ENCODE measurements around the gene SPRN.
A peak's percentile ranks its signal among the peaks of the same experiment; 100 is the strongest.

Gene SPRN

GRCh38 chr10:133379152-133379800 lies 45.1 kb downstream of the SPRN start, which contains the start of gene PAOX (continued):
- no peak for TF ChIP-seq CSRNP3 (CRISPR knock-in tag; IDR thresholded peaks at IDR 0.05)

- TF ChIP-seq TCF4 (CRISPR knock-in tag; IDR thresholded peaks at IDR 0.05; ENCODE audit: borderline replicate concordance) (no peak), SNAI2 (CRISPR knock-in tag; IDR thresholded peaks at IDR 0.05) (no peak), TSHZ2 (CRISPR knock-in tag; IDR thresholded peaks at IDR 0.05) (no peak), ZFP3 (CRISPR knock-in tag; IDR thresholded peaks at IDR 0.05) (no peak), POU6F1 (CRISPR knock-in tag; IDR thresholded peaks at IDR 0.05; ENCODE audit: borderline replicate concordance, low read depth) (no peak), OSR1 (CRISPR knock-in tag; IDR thresholded peaks at IDR 0.05) (no peak), ISL1 (CRISPR knock-in tag; IDR thresholded peaks at IDR 0.05) (no peak), ZNF8 (CRISPR knock-in tag; IDR thresholded peaks at IDR 0.05) (no peak)
Measured at GRCh38 chr10:133378251-133379096, 46.0 kb downstream of the SPRN start.

GRCh38 chr10:133377818-133378250 lies 46.6 kb downstream of the SPRN start:
- no peak for ATAC-seq
- no peak for TF ChIP-seq SNAI2 (CRISPR knock-in tag; IDR thresholded peaks at IDR 0.05)

More at GRCh38 chr10:133378251-133379096, 46.0 kb downstream of the SPRN start:
- ATAC-seq, result peak; percentile 78

- no peak for TF ChIP-seq ZC3H10 (CRISPR knock-in tag; IDR thresholded peaks at IDR 0.05)
- TF ChIP-seq ZNF565 (CRISPR knock-in tag; conservative IDR thresholded peaks at IDR 0.05; ENCODE audit: low read depth), result no peak
- TF ChIP-seq POU6F1 (CRISPR knock-in tag; IDR thresholded peaks at IDR 0.05; ENCODE audit: borderline replicate concordance, low read depth), result no peak
- TF ChIP-seq ZFP3 (CRISPR knock-in tag; IDR thresholded peaks at IDR 0.05), result no peak
- TF ChIP-seq RARB (CRISPR knock-in tag; IDR thresholded peaks at IDR 0.05), result no peak
- no peak for TF ChIP-seq SNAI2 (CRISPR knock-in tag; IDR thresholded peaks at IDR 0.05)
- TF ChIP-seq OSR1 (CRISPR knock-in tag; IDR thresholded peaks at IDR 0.05), result no peak
- TF ChIP-seq PATZ1 (CRISPR knock-in tag; IDR thresholded peaks at IDR 0.05; ENCODE audit: borderline replicate concordance), result no peak
- no peak for TF ChIP-seq GLIS3 (CRISPR knock-in tag; IDR thresholded peaks at IDR 0.05)
- no peak for TF ChIP-seq CSDC2 (CRISPR knock-in tag; IDR thresholded peaks at IDR 0.05)
- TF ChIP-seq TSHZ2 (CRISPR knock-in tag; IDR thresholded peaks at IDR 0.05), result no peak
- TF ChIP-seq BACH2 (CRISPR knock-in tag; IDR thresholded peaks at IDR 0.05; ENCODE audit: borderline replicate concordance), result no peak
- no peak for TF ChIP-seq ZFP30 (CRISPR knock-in tag; IDR thresholded peaks at IDR 0.05)
- no peak for TF ChIP-seq CSRNP3 (CRISPR knock-in tag; IDR thresholded peaks at IDR 0.05)
- no peak for TF ChIP-seq TCF4 (CRISPR knock-in tag; IDR thresholded peaks at IDR 0.05; ENCODE audit: borderline replicate concordance)
- TF ChIP-seq ESRRG (CRISPR knock-in tag; IDR thresholded peaks at IDR 0.05), result no peak
- no peak for ATAC-seq
Measured at GRCh38 chr10:133377025-133377817, 47.2 kb downstream of the SPRN start.

All from SK-N-SH treated with all-trans-retinoic acid at 6 μM for 48 hours (cell line).